ENCODE data around the gene SCARB2.

Gene SCARB2

GRCh38 chr4:76198411-76199237 is 15.0 kb downstream of the SCARB2 start:
- no peak for DNase-seq

GRCh38 chr4:76197971-76198410 is 15.6 kb downstream of the SCARB2 start:
- DNase-seq: no peak

- DNase-seq: no peak
Observed at GRCh38 chr4:76197031-76197743, 16.4 kb downstream of the SCARB2 start.

GRCh38 chr4:76196376-76196775 is 17.2 kb downstream of the SCARB2 start:
- DNase-seq: no peak

GRCh38 chr4:76195326-76195725 is 18.3 kb downstream of the SCARB2 start:
- no peak for DNase-seq

- DNase-seq: no peak
Observed at GRCh38 chr4:76194325-76194724, 19.3 kb downstream of the SCARB2 start.

- DNase-seq: no peak
Observed at GRCh38 chr4:76192236-76192635, 21.4 kb downstream of the SCARB2 start.

- DNase-seq: no peak
Observed at GRCh38 chr4:76188557-76188956, 25.1 kb downstream of the SCARB2 start.

GRCh38 chr4:76188149-76188548 is 25.5 kb downstream of the SCARB2 start:
- DNase-seq: no peak

GRCh38 chr4:76187152-76187551 is 26.5 kb downstream of the SCARB2 start:
- no peak for DNase-seq

GRCh38 chr4:76182463-76182862 is 31.2 kb downstream of the SCARB2 start:
- no peak for DNase-seq

GRCh38 chr4:76179398-76180318 is 34.0 kb downstream of the SCARB2 start:
- DNase-seq: peak; percentile 73

GRCh38 chr4:76178296-76178695 is 35.3 kb downstream of the SCARB2 start:
- DNase-seq: no peak

- no peak for DNase-seq
Observed at GRCh38 chr4:76177709-76178108, 35.9 kb downstream of the SCARB2 start.

- no peak for DNase-seq
Observed at GRCh38 chr4:76175336-76175735, 38.3 kb downstream of the SCARB2 start.

- no peak for DNase-seq
Observed at GRCh38 chr4:76174216-76174615, 39.4 kb downstream of the SCARB2 start.

GRCh38 chr4:76168688-76169087 is 44.9 kb downstream of the SCARB2 start:
- no peak for DNase-seq

- DNase-seq: no peak
Observed at GRCh38 chr4:76166480-76166879, 47.1 kb downstream of the SCARB2 start.

- no peak for DNase-seq
Observed at GRCh38 chr4:76160355-76160754, 53.3 kb downstream of the SCARB2 start.

GRCh38 chr4:76156635-76157034 is 57.0 kb downstream of the SCARB2 start:
- DNase-seq: no peak

- no peak for DNase-seq
Observed at GRCh38 chr4:76155979-76156378, 57.6 kb downstream of the SCARB2 start.

- no peak for DNase-seq
Observed at GRCh38 chr4:76153356-76153755, 60.3 kb downstream of the SCARB2 start.
